GM12864 (cell line): ENCODE measurements around the gene HS6ST2.

ENCODE experiments used
- DNase-seq: peaks from one replicate; pipeline ENCODE4 v3.0.0-alpha.2; 2011; ENCODE audit warnings: low read depth
- H3K4me3 ChIP-seq: 2 replicates; pipeline ENCODE4 v1.5.1; 2011; ENCODE audit warnings: mild to moderate bottlenecking, low read depth, low read length, control low read depth
- TF ChIP-seq, protein P1 (sequence below): IDR thresholded peaks from 2 replicates; pipeline ENCODE4 v1.5.1; 2011; ENCODE audit warnings: low read depth, mild to moderate bottlenecking, moderate library complexity, low read length, control low read depth, inconsistent platforms; ENCODE audit errors: missing control alignments

HS6ST2 gene

DNA sequence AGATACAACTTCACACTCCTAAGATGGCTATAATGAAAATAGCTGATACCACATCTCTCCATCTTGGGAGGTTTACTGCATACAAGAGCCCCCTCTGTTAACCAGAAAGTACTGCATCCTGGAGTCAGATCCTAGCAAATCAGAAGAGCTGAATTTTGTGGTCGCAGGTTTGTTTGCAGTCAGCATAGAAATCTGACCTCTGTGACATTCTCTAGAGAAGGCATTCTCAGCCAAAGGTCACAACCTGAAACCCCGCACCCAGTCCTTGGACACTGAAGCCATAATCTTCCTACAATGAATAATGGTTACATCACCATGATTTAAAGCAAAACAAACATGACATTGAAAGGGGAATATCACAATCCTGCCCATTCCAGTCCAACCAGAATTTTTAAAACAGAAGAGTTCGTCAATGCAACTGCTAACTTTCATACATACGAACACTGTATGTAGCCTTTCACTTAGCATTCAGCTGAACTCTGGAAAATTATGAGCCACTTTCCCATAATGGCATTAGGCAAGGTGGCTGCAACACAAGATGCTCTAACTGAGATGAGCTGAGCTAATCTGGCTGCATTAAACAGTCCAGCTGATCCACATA is 17.6 kb downstream of the HS6ST2 start:
- no peak overlapping the region for H3K4me3 ChIP-seq
- TF ChIP-seq, protein P1, sequence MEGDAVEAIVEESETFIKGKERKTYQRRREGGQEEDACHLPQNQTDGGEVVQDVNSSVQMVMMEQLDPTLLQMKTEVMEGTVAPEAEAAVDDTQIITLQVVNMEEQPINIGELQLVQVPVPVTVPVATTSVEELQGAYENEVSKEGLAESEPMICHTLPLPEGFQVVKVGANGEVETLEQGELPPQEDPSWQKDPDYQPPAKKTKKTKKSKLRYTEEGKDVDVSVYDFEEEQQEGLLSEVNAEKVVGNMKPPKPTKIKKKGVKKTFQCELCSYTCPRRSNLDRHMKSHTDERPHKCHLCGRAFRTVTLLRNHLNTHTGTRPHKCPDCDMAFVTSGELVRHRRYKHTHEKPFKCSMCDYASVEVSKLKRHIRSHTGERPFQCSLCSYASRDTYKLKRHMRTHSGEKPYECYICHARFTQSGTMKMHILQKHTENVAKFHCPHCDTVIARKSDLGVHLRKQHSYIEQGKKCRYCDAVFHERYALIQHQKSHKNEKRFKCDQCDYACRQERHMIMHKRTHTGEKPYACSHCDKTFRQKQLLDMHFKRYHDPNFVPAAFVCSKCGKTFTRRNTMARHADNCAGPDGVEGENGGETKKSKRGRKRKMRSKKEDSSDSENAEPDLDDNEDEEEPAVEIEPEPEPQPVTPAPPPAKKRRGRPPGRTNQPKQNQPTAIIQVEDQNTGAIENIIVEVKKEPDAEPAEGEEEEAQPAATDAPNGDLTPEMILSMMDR, result no peak
- no peak for DNase-seq

DNA sequence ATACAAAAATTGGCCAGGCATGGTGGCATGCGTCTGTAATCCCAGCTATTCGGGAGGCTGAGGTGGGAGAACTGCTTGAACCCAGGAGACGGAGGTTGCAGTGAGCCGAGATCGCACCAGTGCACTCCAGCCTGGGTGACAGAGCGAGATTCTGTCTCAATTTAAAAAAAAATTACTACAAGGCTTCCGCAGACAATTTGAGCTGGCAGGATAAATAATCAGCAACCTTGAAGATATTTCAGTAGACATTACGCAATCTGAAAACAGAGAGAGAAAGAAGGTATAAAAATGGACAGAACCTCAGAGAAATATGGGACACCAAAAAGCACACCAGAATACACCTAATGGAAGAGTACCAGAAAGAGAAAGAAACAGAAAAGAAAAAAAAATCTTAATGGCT is 25.3 kb downstream of the HS6ST2 start:
- DNase-seq, result no peak
- TF ChIP-seq, protein P1, result no peak
- no peak overlapping the region for H3K4me3 ChIP-seq

DNA sequence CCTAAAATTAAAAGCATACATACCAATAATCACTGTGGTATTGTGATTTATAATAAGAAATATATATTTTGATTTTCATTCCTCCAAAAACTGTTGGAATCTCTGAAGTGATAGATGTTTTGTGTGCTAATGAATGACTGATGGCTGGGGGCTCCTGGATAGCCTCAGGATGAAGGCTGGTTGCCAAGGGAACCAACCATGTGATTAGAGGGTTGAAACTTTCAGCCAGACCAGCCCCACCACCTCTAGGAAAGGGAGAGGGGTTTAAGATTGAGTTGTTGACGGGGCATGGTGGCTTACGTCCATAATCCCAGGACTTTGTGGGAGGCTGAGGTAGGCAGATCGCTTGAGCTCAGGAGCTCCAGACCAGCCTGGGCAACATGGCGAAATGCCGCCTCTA is 34.0 kb downstream of the HS6ST2 start:
- TF ChIP-seq, protein P1, result no peak
- H3K4me3 ChIP-seq, result no peak overlapping the region
- no peak for DNase-seq

DNA sequence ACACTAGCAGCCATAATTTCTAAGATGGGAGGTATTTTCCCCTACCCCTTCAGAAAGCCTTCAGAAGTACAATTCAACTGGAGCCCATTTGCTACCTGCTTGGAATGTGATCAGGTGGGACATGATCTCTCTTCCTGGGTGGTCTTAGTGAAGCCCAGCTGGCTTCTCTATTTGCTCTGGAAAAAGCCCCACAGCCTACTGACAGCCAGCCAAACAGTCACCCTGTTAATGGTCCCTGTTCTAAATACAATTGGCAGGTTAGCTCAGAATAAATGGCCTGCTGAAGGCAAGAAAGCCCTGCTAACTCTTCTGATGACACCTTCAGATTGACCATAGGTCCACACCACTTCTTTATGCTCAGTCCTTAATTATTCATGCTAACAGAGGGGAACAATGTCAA is 39.9 kb downstream of the HS6ST2 start:
- no peak overlapping the region for H3K4me3 ChIP-seq
- DNase-seq, result no peak
- TF ChIP-seq, protein P1, result no peak

DNA sequence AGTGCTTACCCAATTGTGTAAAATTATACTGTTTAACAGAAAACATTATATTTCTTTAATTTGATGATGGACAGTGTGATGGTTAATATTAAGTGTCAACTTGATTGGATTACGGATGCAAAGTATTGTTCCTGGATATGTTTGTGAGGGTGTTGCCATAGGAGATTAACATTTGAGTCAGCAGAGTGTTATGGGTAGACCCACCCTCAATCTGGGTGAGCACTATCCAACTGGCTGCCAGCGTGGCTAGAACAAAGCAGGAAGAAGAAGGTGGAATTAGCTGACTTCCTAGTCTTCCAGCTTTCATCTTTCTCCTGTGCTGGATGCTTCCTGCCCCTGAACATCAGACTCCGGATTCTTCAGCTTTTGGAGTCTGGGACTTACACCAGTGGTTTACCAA is 42.1 kb downstream of the HS6ST2 start:
- TF ChIP-seq, protein P1, result no peak
- H3K4me3 ChIP-seq, result no peak overlapping the region
- no peak for DNase-seq

DNA sequence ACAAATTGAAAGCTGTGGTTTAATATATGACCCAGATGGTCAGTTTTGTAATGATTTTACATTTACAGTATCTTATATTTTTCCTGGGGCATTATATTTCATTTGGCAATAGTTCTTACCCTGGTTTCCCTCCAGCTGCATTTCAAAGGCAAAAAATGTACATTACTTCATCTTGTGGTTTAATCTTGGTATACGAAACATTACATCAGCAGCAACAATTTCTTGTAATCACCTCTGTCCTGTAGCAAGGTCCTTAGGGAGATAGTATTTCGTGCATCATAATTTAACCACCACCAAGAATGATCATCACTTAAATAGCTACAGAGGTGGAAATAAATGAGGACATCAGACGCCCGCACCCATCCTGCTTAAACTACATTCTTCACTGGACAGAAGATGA is 48.8 kb downstream of the HS6ST2 start:
- no peak for DNase-seq
- TF ChIP-seq, protein P1, result no peak
- no peak overlapping the region for H3K4me3 ChIP-seq

DNA sequence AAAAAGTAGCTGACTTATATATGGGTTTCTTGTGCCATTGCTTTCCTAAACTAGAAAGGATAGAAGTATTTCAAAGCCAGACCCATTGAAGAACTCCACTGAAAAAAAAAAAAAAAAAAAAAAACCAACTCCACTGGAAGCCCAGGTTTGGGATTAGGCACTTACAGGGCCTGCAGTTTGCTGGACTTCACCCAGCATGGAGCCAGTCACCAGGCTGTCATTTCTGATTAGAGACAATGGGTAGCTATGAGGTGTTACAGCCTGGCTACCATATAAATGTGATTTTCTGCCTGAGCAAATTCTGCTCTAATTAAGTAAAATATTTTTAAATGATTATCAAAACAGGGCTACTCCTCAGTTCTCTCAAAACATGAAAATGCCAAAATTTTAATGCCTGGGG is 49.5 kb downstream of the HS6ST2 start:
- H3K4me3 ChIP-seq, result no peak overlapping the region
- no peak for DNase-seq
- TF ChIP-seq, protein P1, result no peak
